ENCODE measurements around the gene ADSS1.

DNA sequence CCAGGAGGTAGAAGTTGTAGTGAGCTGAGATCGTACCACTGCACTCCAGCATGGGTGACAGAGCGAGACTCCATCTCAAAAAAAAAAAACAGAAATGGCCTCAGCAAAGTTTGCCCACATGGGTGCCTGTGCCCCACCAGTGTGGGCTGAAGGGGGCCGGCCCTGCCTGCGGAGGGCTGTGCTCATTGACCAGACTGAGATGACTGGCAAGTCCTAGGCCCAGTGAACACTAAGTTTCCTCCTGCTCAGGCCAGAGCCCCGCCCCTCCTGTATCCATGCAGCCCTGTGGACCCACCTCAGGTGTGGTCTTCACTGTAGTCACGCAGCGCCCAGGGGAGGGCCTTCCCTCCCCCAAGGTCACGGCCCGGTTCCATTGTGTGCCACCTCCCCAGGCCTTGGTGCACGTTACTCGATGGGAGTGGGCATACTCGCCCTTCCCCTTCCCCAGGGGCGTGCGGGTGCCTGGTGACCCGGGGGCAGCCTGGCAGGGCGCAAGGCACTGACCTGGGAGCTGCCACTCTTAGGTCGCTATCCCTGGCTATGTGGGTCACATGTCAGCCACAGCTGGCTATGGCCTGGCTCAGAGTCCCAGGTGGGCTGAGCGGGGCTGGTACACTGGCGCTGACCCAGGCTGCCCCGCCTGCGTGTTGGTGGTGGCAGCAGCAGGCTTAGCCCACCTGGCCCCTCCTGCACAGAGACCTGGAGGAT lies 18.5 kb upstream of the ADSS1 start:
- TF ChIP-seq POLR2AphosphoS5 (IDR thresholded peaks at IDR 0.05) (no peak), EP300 (IDR thresholded peaks at IDR 0.05; ENCODE audit: low read depth) (no peak), POLR2A (IDR thresholded peaks at IDR 0.05) (no peak)
- TF ChIP-seq, protein P1, sequence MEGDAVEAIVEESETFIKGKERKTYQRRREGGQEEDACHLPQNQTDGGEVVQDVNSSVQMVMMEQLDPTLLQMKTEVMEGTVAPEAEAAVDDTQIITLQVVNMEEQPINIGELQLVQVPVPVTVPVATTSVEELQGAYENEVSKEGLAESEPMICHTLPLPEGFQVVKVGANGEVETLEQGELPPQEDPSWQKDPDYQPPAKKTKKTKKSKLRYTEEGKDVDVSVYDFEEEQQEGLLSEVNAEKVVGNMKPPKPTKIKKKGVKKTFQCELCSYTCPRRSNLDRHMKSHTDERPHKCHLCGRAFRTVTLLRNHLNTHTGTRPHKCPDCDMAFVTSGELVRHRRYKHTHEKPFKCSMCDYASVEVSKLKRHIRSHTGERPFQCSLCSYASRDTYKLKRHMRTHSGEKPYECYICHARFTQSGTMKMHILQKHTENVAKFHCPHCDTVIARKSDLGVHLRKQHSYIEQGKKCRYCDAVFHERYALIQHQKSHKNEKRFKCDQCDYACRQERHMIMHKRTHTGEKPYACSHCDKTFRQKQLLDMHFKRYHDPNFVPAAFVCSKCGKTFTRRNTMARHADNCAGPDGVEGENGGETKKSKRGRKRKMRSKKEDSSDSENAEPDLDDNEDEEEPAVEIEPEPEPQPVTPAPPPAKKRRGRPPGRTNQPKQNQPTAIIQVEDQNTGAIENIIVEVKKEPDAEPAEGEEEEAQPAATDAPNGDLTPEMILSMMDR (IDR thresholded peaks at IDR 0.05) = no peak

Measured in transverse colon (tissue), 4 donors.